Measurements from ENCODE around the gene APMAP.

- TF ChIP-seq CTCF (IDR thresholded peaks at IDR 0.05): no peak
- TF ChIP-seq POLR2A (IDR thresholded peaks at IDR 0.05): no peak
Measured at GRCh38 chr20:24939036-24939435, 53.5 kb downstream of the APMAP start.
